ENCODE measurements around the gene PRKCE. TPM values are rescaled to one million over a fixed set of nuclear protein-coding genes. Genes with fewer than 3 reads are reported as not detected.

PRKCE gene
- polyA plus RNA-seq, 3 donors: 1.3 to 7.7 (median 2.3) TPM

GRCh38 chr2:45809205-45809604, 157.7 kb downstream of the PRKCE start:
- peaks cover 29% of the 10 kb centered on the region for H4K20me1 ChIP-seq (ENCODE audit: insufficient read depth, low read length)
- Mint-ChIP-seq H3K9me3 (no peaks in the 10 kb centered on the region), H3K4me3 (no peak overlapping the region), H3K27me3 (ENCODE audit: low read depth in 3 of 3) (peaks cover 0 to 2% (median 0%) of the 10 kb centered on the region in 3 donors), H3K36me3 (peaks cover 0 to 2% of the 10 kb centered on the region in 2 donors), H3K4me1 (peaks cover 11% of the 10 kb centered on the region), H3K27ac (no peak overlapping the region)
- no peak overlapping the region for H3K4me2 ChIP-seq (replicated peaks; ENCODE audit: extremely low read depth, low read length, poor library complexity, severe bottlenecking)
- TF ChIP-seq, protein P1, sequence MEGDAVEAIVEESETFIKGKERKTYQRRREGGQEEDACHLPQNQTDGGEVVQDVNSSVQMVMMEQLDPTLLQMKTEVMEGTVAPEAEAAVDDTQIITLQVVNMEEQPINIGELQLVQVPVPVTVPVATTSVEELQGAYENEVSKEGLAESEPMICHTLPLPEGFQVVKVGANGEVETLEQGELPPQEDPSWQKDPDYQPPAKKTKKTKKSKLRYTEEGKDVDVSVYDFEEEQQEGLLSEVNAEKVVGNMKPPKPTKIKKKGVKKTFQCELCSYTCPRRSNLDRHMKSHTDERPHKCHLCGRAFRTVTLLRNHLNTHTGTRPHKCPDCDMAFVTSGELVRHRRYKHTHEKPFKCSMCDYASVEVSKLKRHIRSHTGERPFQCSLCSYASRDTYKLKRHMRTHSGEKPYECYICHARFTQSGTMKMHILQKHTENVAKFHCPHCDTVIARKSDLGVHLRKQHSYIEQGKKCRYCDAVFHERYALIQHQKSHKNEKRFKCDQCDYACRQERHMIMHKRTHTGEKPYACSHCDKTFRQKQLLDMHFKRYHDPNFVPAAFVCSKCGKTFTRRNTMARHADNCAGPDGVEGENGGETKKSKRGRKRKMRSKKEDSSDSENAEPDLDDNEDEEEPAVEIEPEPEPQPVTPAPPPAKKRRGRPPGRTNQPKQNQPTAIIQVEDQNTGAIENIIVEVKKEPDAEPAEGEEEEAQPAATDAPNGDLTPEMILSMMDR (IDR thresholded peaks at IDR 0.05): no peak
- intact Hi-C loops (cut with micrococcal nuclease): no loop called here
- no peaks in the 10 kb centered on the region for H3K79me2 ChIP-seq (ENCODE audit: insufficient read depth, low read length)
- DNase-seq: no peak
- H3K27me3 ChIP-seq (ENCODE audit: control insufficient read depth in 2 of 2, insufficient read depth in 2 of 2, low read length in 2 of 2): no peaks in the 10 kb centered on the region
- no peak overlapping the region for H3K9ac ChIP-seq (ENCODE audit: insufficient read depth, low read length, poor library complexity, severe bottlenecking)
- WGBS (ENCODE audit: insufficient coverage): 100% methylated on average over 2 of the region's 4 CpGs
- H3K4me3 ChIP-seq (replicated peaks in 1 of 3; ENCODE audit: low read depth in 2 of 3, low read length in 3 of 3): no peak overlapping the region
- no peaks in the 10 kb centered on the region for H3K36me3 ChIP-seq (replicated peaks in 1 of 2; ENCODE audit: control insufficient read depth in 1 of 2, insufficient read depth in 2 of 2, low read length in 2 of 2)
- no peaks in the 10 kb centered on the region for H3K9me3 ChIP-seq (replicated peaks in 1 of 2; ENCODE audit: control insufficient read depth in 1 of 2, insufficient read depth in 1 of 2, low read length in 2 of 2)
- H3K27ac ChIP-seq (ENCODE audit: low read depth in 1 of 2, low read length in 2 of 2): no peak overlapping the region
- H3K4me1 ChIP-seq (ENCODE audit: control insufficient read depth in 1 of 2, insufficient read depth in 2 of 2, low read length in 2 of 2): no peaks in the 10 kb centered on the region
- H2AFZ ChIP-seq (ENCODE audit: insufficient read depth, low read depth, low read length, poor library complexity, severe bottlenecking): no peak overlapping the region

- H3K4me3 Mint-ChIP-seq: no peak overlapping the region
- WGBS (ENCODE audit: insufficient coverage): no CpG with 5 or more reads among the region's 3 CpGs
- no peaks in the 10 kb centered on the region for H3K9me3 Mint-ChIP-seq
- Histone ChIP-seq H3K9me3 (replicated peaks in 1 of 2; ENCODE audit: control insufficient read depth in 1 of 2, insufficient read depth in 1 of 2, low read length in 2 of 2) (no peaks in the 10 kb centered on the region), H4K20me1 (ENCODE audit: insufficient read depth, low read length) (peaks cover 14% of the 10 kb centered on the region), H3K4me3 (replicated peaks in 1 of 3; ENCODE audit: low read depth in 2 of 3, low read length in 3 of 3) (no peak overlapping the region), H3K4me2 (replicated peaks; ENCODE audit: extremely low read depth, low read length, poor library complexity, severe bottlenecking) (no peak overlapping the region), H3K4me1 (ENCODE audit: control insufficient read depth in 1 of 2, insufficient read depth in 2 of 2, low read length in 2 of 2) (no peaks in the 10 kb centered on the region), H3K27me3 (ENCODE audit: control insufficient read depth in 2 of 2, insufficient read depth in 2 of 2, low read length in 2 of 2) (no peaks in the 10 kb centered on the region), H3K36me3 (replicated peaks in 1 of 2; ENCODE audit: control insufficient read depth in 1 of 2, insufficient read depth in 2 of 2, low read length in 2 of 2) (no peaks in the 10 kb centered on the region), H2AFZ (ENCODE audit: insufficient read depth, low read depth, low read length, poor library complexity, severe bottlenecking) (no peak overlapping the region), H3K27ac (ENCODE audit: low read depth in 1 of 2, low read length in 2 of 2) (no peak overlapping the region), H3K79me2 (ENCODE audit: insufficient read depth, low read length) (no peaks in the 10 kb centered on the region), H3K9ac (ENCODE audit: insufficient read depth, low read length, poor library complexity, severe bottlenecking) (no peak overlapping the region)
- H3K27me3 Mint-ChIP-seq (ENCODE audit: low read depth in 3 of 3): no peaks in the 10 kb centered on the region
- DNase-seq: peak in 2 of 3 donors; percentile 8 to 44
- intact Hi-C loops (cut with micrococcal nuclease): no loop called here
- TF ChIP-seq, protein P1 (IDR thresholded peaks at IDR 0.05): no peak
- H3K4me1 Mint-ChIP-seq: peaks cover 5% of the 10 kb centered on the region
- peaks cover 0 to 2% of the 10 kb centered on the region in 2 donors for H3K36me3 Mint-ChIP-seq
- H3K27ac Mint-ChIP-seq: no peak overlapping the region
These were observed 160.6 kb downstream of the PRKCE start for GRCh38 chr2:45812011-45812500.
